Stimulated activated memory B cell treated with anti-CD40 and anti-IgM and Interleukin-4, amounts not matched to agents 10 μg/mL and 1 μg/mL and 100 μg/mL, for 72 hours (primary cell): ENCODE results near the gene RPL38.

ENCODE experiments used
- ATAC-seq: fragments of 150-1000 bp; cut with Tn5 transposase; 2 replicates; pipeline ENCODE4 v1.10.0; 2021
- H3K27ac Mint-ChIP-seq: one replicate; pipeline ENCODE4 v1.8.0; 2022; ENCODE audit warnings: mild to moderate bottlenecking, mixed read lengths
- H3K27me3 Mint-ChIP-seq: one replicate; pipeline ENCODE4 v1.8.0; 2022; ENCODE audit warnings: mixed read lengths
- H3K36me3 Mint-ChIP-seq: one replicate; pipeline ENCODE4 v1.8.0; 2022; ENCODE audit warnings: mixed read lengths
- H3K4me1 Mint-ChIP-seq: one replicate; pipeline ENCODE4 v1.8.0; 2022; ENCODE audit warnings: mixed read lengths
- H3K4me3 Mint-ChIP-seq: one replicate; pipeline ENCODE4 v1.8.0; 2022; ENCODE audit warnings: mild to moderate bottlenecking, moderate library complexity, mixed read lengths
- H3K9me3 Mint-ChIP-seq: one replicate; pipeline ENCODE4 v1.8.0; 2022; ENCODE audit warnings: mixed read lengths

The RPL38 gene

DNA sequence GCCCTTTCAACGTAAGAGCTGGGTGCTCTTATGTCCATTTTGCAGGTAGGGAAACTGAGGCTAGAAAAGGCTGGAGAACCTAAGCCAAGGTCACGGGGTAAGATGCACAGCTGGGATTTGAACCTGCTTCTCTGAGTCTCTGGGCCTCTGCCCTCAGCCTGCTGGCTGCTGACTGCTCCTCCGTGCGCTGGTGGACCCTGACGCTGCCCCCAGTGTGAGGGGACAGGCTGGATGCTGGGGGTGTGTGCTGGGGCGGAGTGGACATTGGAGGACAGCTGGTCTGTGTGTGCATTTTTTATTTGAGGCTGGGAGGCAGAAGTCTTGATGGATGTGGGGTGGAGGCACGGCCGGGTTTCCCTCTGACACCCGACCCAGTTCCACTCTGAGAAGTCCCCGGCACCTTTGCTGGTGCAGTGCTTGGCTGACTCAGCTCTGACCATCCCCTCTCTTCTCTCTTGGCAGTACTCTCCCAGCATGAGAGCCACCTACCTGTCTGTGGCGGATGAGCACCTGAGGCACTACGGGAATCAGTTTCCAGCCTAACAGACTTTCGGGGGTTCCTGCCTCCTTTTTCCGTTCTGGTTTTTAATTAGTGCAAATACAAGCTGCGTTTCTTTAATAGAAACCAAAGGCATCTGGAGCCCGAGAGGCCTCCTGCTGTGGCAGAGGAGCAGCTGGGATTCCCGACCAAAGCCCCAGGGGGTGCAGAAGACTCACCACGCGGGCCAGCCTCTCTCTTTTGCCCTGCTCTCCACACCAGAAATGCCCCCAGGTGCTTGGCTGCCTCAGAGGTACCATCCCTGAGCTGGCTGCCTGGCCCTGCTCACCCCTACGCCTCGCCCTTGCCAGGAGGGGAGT lies 56.4 kb downstream of the RPL38 start:
- no peak for ATAC-seq
- Mint-ChIP-seq H3K4me1 (no peaks in the 10 kb centered on the region), H3K27ac (no peak overlapping the region), H3K4me3 (no peak overlapping the region), H3K27me3 (no peaks in the 10 kb centered on the region), H3K9me3 (no peaks in the 10 kb centered on the region), H3K36me3 (no peaks in the 10 kb centered on the region)
